H1 (cell line): ENCODE measurements around the gene DMC1. TPM values are rescaled to one million over a fixed set of nuclear protein-coding genes. Genes with fewer than 3 reads are reported as not detected.

Experiments used
- ASH2L ChIP-seq: fragments of 200-600, 300-600 bp; sonication (generic); IDR thresholded peaks from one replicate; pipeline ENCODE4 v1.7.1; 2017; ENCODE audit warnings: low read length
- CEBPB ChIP-seq: IDR thresholded peaks from 2 replicates; pipeline ENCODE4 v1.6.1; 2012; ENCODE audit warnings: low read depth, low read length
- ZNF274 ChIP-seq: IDR thresholded peaks from 2 replicates; pipeline ENCODE4 v1.7.0; 2012; ENCODE audit warnings: low read length, borderline replicate concordance; ENCODE audit errors: extremely low read depth
- polyA plus RNA-seq, 7 experiments: library from polyadenylated mRNA; depleted of rRNA in 3 of 7; stranded (reverse) in 5 of 7; unstranded in 2 of 7; fragments of >200 nt in 5 of 7; fragments of 200-250 nt in 2 of 7; gene quantifications; 1 replicate in 5 of 7; 2 replicates in 1 of 7; 4 replicates in 1 of 7; pipeline versions ENCODE4 v1.2.1 to v1.2.3, GENCODE V29; 2011 to 2013; ENCODE audit warnings: missing spikeins in 2 of 7, mixed read lengths in 2 of 7
- total RNA-seq: library from RNA; stranded (reverse); fragmentation: NEBNext Ultra II Directional; extraction: Animal tissue kit (Norgen Biotek cat#: 25700); gene quantifications from 2 replicates; pipeline ENCODE4 v1.2.1, GENCODE V29; 2021
- TF ChIP-seq, protein P1 (sequence below): IDR thresholded peaks from 2 replicates; pipeline ENCODE4 v1.6.1; 2012; ENCODE audit warnings: inconsistent platforms

DMC1 gene
- total and polyA plus RNA-seq, 2 of the 8 experiments (the other 6 are each of a cell fraction or from before 2014, with no cell fraction given), result 3.8 to 7.2 TPM

DNA sequence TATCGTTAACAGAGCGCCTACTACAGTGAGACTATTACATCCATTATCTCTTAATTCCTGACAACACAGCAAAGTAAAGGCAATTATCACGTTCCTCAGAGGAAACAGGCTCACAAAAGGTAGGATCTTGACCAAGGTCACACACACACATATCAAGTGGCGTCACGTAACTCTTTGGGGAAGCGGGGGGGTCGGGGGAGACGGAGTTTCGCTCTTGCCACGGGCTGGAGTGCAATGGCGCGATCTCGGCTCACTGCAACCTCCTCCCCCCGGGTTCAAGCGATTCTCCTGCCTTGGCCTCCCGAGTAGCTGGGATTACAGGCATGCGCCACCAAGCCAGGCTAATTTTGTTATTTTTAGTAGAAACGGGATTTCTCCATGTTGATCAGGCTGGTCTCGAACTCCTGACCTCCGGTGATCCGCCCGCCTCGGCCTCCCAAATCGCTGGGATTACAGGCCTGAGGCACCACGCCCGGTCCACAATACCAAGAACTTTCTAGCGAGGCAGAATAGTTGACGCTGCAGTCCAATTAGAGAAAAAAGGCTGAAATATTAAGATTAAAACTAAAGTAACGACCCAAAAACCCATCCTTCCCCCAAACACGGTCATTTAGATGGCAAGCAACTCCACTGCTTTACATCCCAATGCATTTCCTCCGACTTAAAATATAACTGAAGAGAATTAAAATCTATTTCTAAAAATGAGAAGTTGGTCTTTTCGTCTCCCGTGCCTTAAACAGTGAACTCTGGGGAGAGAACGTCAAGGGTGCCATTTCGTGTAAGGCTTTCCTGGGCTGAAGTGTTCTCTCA lies 65.0 kb downstream of the DMC1 start (continued):
- TF ChIP-seq ZNF274 (no peak), CEBPB (no peak), ASH2L (peak; percentile 41)
- TF ChIP-seq, protein P1, sequence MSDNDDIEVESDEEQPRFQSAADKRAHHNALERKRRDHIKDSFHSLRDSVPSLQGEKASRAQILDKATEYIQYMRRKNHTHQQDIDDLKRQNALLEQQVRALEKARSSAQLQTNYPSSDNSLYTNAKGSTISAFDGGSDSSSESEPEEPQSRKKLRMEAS, result peak; percentile 19; the same call in 1 of the 2 replicates
- TF ChIP-seq, all 59 proteins: peak for 6
